Measurements from ENCODE around the gene AMH.

Gene AMH

GRCh38 chr19:2221250-2221831 lies 27.8 kb upstream of the AMH start:
- DNase-seq (ENCODE audit: low read depth in 2 of 2), result no peak

- no peak for DNase-seq (ENCODE audit: low read depth in 2 of 2)
Measured at GRCh38 chr19:2221918-2222317, 27.2 kb upstream of the AMH start.

GRCh38 chr19:2223391-2223790 lies 25.7 kb upstream of the AMH start:
- DNase-seq (ENCODE audit: low read depth in 2 of 2), result no peak

GRCh38 chr19:2223959-2224358 lies 25.2 kb upstream of the AMH start:
- no peak for DNase-seq (ENCODE audit: low read depth in 2 of 2)

- DNase-seq (ENCODE audit: low read depth in 2 of 2), result no peak
Measured at GRCh38 chr19:2224754-2225349, 24.3 kb upstream of the AMH start.

GRCh38 chr19:2225415-2226050 lies 23.6 kb upstream of the AMH start:
- no peak for DNase-seq (ENCODE audit: low read depth in 2 of 2)

- no peak for DNase-seq (ENCODE audit: low read depth in 2 of 2)
Measured at GRCh38 chr19:2226051-2226839, 22.9 kb upstream of the AMH start.

- DNase-seq (ENCODE audit: low read depth in 2 of 2), result no peak
Measured at GRCh38 chr19:2226840-2227360, 22.2 kb upstream of the AMH start.

- DNase-seq (ENCODE audit: low read depth in 2 of 2), result no peak
Measured at GRCh38 chr19:2227415-2228156, 21.5 kb upstream of the AMH start.

GRCh38 chr19:2228157-2229030 lies 20.7 kb upstream of the AMH start:
- no peak for DNase-seq (ENCODE audit: low read depth in 2 of 2)

GRCh38 chr19:2229103-2230032 lies 19.8 kb upstream of the AMH start:
- DNase-seq (ENCODE audit: low read depth in 2 of 2), result no peak

- no peak for DNase-seq (ENCODE audit: low read depth in 2 of 2)
Measured at GRCh38 chr19:2230033-2230531, 19.0 kb upstream of the AMH start.

- DNase-seq (ENCODE audit: low read depth in 2 of 2), result no peak
Measured at GRCh38 chr19:2230807-2231533, 18.2 kb upstream of the AMH start.

- no peak for DNase-seq (ENCODE audit: low read depth in 2 of 2)
Measured at GRCh38 chr19:2231621-2232221, 17.4 kb upstream of the AMH start.

- no peak for DNase-seq (ENCODE audit: low read depth in 2 of 2)
Measured at GRCh38 chr19:2232286-2233151, 16.6 kb upstream of the AMH start.

GRCh38 chr19:2233601-2234280 lies 15.4 kb upstream of the AMH start:
- DNase-seq (ENCODE audit: low read depth in 2 of 2), result no peak

- no peak for DNase-seq (ENCODE audit: low read depth in 2 of 2)
Measured at GRCh38 chr19:2234996-2235380, 14.1 kb upstream of the AMH start.
